ENCODE measurements around the gene GPR61.

DNA sequence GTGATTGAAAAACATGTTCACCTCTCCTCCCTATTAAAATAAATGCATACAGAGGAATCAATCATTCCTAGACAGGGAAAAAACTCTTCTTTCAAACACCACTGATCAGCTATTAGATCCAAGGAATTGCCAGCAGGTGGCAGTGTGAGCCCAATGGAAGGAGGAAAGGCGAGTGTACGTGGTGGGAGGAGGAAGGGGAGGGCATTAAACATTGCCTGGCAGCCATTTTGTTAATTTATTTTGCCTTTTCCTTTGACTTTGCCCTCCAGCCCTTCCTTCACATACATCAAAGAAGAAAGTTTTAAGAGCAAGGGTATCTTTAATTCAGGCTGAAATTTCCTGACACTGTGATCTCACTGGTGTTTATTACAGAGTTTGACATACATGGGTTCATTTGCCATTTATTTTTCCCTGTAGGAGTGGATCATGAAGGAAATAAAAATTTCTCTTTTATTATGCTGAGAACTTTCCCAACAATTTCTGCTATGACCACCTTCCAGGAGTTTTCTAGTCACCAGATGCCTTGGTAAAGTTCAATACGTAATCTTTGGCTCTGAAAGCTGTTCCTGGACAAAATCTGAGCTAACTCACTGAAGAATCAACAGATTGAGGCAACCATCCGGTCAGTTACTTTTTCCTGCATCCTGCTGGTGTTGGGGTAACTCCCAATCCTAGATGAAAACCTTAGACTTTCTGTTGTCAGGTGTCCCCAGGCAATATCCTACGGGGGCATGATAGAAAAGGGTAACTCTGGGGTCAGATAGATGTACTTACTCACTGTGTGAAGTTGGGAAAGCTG, 6.8 kb downstream of the GPR61 start:
- TF ChIP-seq ZNF121 (tag by site-specific recombination; IDR thresholded peaks at IDR 0.05) (no peak), ZNF132 (tag by site-specific recombination; IDR thresholded peaks at IDR 0.05; ENCODE audit: borderline replicate concordance) (no peak)
- TF ChIP-seq, protein P1, sequence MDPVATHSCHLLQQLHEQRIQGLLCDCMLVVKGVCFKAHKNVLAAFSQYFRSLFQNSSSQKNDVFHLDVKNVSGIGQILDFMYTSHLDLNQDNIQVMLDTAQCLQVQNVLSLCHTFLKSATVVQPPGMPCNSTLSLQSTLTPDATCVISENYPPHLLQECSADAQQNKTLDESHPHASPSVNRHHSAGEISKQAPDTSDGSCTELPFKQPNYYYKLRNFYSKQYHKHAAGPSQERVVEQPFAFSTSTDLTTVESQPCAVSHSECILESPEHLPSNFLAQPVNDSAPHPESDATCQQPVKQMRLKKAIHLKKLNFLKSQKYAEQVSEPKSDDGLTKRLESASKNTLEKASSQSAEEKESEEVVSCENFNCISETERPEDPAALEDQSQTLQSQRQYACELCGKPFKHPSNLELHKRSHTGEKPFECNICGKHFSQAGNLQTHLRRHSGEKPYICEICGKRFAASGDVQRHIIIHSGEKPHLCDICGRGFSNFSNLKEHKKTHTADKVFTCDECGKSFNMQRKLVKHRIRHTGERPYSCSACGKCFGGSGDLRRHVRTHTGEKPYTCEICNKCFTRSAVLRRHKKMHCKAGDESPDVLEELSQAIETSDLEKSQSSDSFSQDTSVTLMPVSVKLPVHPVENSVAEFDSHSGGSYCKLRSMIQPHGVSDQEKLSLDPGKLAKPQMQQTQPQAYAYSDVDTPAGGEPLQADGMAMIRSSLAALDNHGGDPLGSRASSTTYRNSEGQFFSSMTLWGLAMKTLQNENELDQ (tag by site-specific recombination; IDR thresholded peaks at IDR 0.05; ENCODE audit: low read depth), result no peak
- TF ChIP-seq, protein P2, sequence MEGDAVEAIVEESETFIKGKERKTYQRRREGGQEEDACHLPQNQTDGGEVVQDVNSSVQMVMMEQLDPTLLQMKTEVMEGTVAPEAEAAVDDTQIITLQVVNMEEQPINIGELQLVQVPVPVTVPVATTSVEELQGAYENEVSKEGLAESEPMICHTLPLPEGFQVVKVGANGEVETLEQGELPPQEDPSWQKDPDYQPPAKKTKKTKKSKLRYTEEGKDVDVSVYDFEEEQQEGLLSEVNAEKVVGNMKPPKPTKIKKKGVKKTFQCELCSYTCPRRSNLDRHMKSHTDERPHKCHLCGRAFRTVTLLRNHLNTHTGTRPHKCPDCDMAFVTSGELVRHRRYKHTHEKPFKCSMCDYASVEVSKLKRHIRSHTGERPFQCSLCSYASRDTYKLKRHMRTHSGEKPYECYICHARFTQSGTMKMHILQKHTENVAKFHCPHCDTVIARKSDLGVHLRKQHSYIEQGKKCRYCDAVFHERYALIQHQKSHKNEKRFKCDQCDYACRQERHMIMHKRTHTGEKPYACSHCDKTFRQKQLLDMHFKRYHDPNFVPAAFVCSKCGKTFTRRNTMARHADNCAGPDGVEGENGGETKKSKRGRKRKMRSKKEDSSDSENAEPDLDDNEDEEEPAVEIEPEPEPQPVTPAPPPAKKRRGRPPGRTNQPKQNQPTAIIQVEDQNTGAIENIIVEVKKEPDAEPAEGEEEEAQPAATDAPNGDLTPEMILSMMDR (tag by site-specific recombination; IDR thresholded peaks at IDR 0.05), result peak; percentile 78
